GM23338 (cell line): ENCODE measurements around the gene CABCOCO1. TPM values are rescaled to one million over a fixed set of nuclear protein-coding genes. Genes with fewer than 3 reads are reported as not detected.

Experiments used
- ATAC-seq: fragments of 200-7000 bp; cut with Tn5 transposase; 3 replicates; pipeline ENCODE4 v1.9.1; 2020
- DNase-seq: peaks from one replicate; pipeline ENCODE4 v3.0.0-alpha.2; 2015; ENCODE audit warnings: low spot score
- H2AFZ ChIP-seq: fragments of 200-600 bp; sonication (generic); 2 replicates; pipeline ENCODE4 v1.8.0; 2016; ENCODE audit warnings: antibody characterized with exemption, mild to moderate bottlenecking, moderate library complexity
- H3F3A ChIP-seq: fragments of 200-600 bp; sonication (generic); replicated peaks from 2 replicates; pipeline ENCODE4 v1.8.0; 2017; ENCODE audit warnings: antibody characterized with exemption, mixed run types, low read depth
- H3K27ac ChIP-seq: fragments of 200-600 bp; sonication (generic); 2 replicates; pipeline ENCODE4 v1.6.1; 2016; ENCODE audit warnings: low read depth
- H3K27me3 ChIP-seq: fragments of 200-600 bp; sonication (generic); 2 replicates; pipeline ENCODE4 v1.8.0; 2016; ENCODE audit warnings: mild to moderate bottlenecking, mixed run types, moderate library complexity; ENCODE audit not compliant: insufficient read depth
- H3K36me3 ChIP-seq: fragments of 200-600 bp; sonication (generic); 2 replicates; pipeline ENCODE4 v1.8.0; 2016; ENCODE audit warnings: mild to moderate bottlenecking; ENCODE audit not compliant: insufficient read depth
- H3K4me1 ChIP-seq: fragments of 200-600 bp; sonication (generic); 2 replicates; pipeline ENCODE4 v1.8.0; 2016; ENCODE audit warnings: mild to moderate bottlenecking, moderate library complexity; ENCODE audit not compliant: insufficient read depth
- H3K4me2 ChIP-seq: fragments of 200-600 bp; sonication (generic); 2 replicates; pipeline ENCODE4 v1.7.1; 2017; ENCODE audit warnings: mixed run types
- H3K4me3 ChIP-seq: fragments of 200-600 bp; sonication (generic); 2 replicates; pipeline ENCODE4 v1.6.1; 2016; ENCODE audit warnings: mixed run types
- H3K79me2 ChIP-seq: fragments of 200-600 bp; sonication (generic); replicated peaks from 2 replicates; pipeline ENCODE4 v1.8.0; 2017; ENCODE audit warnings: mild to moderate bottlenecking; ENCODE audit not compliant: insufficient read depth
- H3K9me2 ChIP-seq: fragments of 200-600 bp; sonication (generic); 2 replicates; pipeline ENCODE4 v1.8.0; 2017; ENCODE audit not compliant: insufficient read depth
- H4K20me1 ChIP-seq: fragments of 200-600 bp; sonication (generic); replicated peaks from 2 replicates; pipeline ENCODE4 v1.8.0; 2017; ENCODE audit warnings: mild to moderate bottlenecking; ENCODE audit not compliant: insufficient read depth
- H3K27ac Mint-ChIP-seq: 2 replicates; pipeline ENCODE4 v1.8.0; 2020; ENCODE audit warnings: inconsistent platforms, mild to moderate bottlenecking, moderate library complexity, mixed read lengths
- H3K27me3 Mint-ChIP-seq: 3 replicates; pipeline ENCODE4 v1.8.0; 2022; ENCODE audit warnings: low read depth, mild to moderate bottlenecking, moderate library complexity, mixed read lengths, inconsistent platforms; ENCODE audit not compliant: insufficient read depth, poor library complexity
- H3K36me3 Mint-ChIP-seq: 3 replicates; pipeline ENCODE4 v1.8.0; 2021; ENCODE audit warnings: low read depth, mild to moderate bottlenecking, inconsistent platforms, moderate library complexity, mixed read lengths
- H3K4me1 Mint-ChIP-seq: 3 replicates; pipeline ENCODE4 v1.8.0; 2020; ENCODE audit warnings: mild to moderate bottlenecking, inconsistent platforms, mixed read lengths
- H3K4me3 Mint-ChIP-seq: 3 replicates; pipeline ENCODE4 v1.8.0; 2021; ENCODE audit warnings: moderate library complexity, mild to moderate bottlenecking, inconsistent platforms, mixed read lengths
- H3K9me3 Mint-ChIP-seq: 3 replicates; pipeline ENCODE4 v1.8.0; 2020; ENCODE audit warnings: moderate library complexity, mild to moderate bottlenecking, inconsistent platforms, mixed read lengths
- CREB1 ChIP-seq: fragments of 250-450 bp; sonication (Bioruptor Pico); IDR thresholded peaks from 2 replicates; pipeline ENCODE4 v1.5.0; 2020; ENCODE audit warnings: low read depth, mild to moderate bottlenecking, moderate library complexity
- EZH2 ChIP-seq: fragments of 200-600 bp; sonication (generic); IDR thresholded peaks from one replicate; pipeline ENCODE4 v1.8.0; 2017; ENCODE audit warnings: antibody characterized with exemption, mild to moderate bottlenecking, low read depth; ENCODE audit not compliant: unreplicated experiment
- EZH2phosphoT487 ChIP-seq: fragments of 200-600 bp; sonication (generic); IDR thresholded peaks from one replicate; pipeline ENCODE4 v1.8.1; 2018; ENCODE audit warnings: antibody characterized with exemption; ENCODE audit not compliant: unreplicated experiment
- JUNB ChIP-seq: IDR thresholded peaks from one replicate; pipeline ENCODE4 v1.6.1; 2016; ENCODE audit warnings: antibody characterized with exemption; ENCODE audit not compliant: unreplicated experiment
- NANOG ChIP-seq: IDR thresholded peaks from 2 replicates; pipeline ENCODE4 v1.6.1; 2016; ENCODE audit warnings: antibody characterized with exemption, borderline replicate concordance
- POLR2AphosphoS5 ChIP-seq: IDR thresholded peaks from 2 replicates; pipeline ENCODE4 v1.6.1; 2016; ENCODE audit warnings: antibody characterized with exemption, low read depth
- STAT1 ChIP-seq: IDR thresholded peaks from one replicate; pipeline ENCODE4 v1.6.1; 2016; ENCODE audit warnings: antibody characterized with exemption; ENCODE audit not compliant: unreplicated experiment
- ZNF114 ChIP-seq: fragments of 250-450 bp; sonication (Bioruptor Pico); IDR thresholded peaks from 2 replicates; pipeline ENCODE4 v1.5.0; 2020; ENCODE audit warnings: mild to moderate bottlenecking, moderate library complexity
- ZNF331 ChIP-seq: fragments of 250-450 bp; sonication (Bioruptor Pico); IDR thresholded peaks from 2 replicates; pipeline ENCODE4 v1.5.0; 2020; ENCODE audit warnings: low read depth, mild to moderate bottlenecking, moderate library complexity
- polyA plus RNA-seq: library from polyadenylated mRNA; unstranded; fragments of >200 nt; fragmentation: Nextera tagmentation; extraction: Ambion mirVana; gene quantifications from 2 replicates; pipeline ENCODE4 v1.2.1, GENCODE V29; 2016
- total RNA-seq: library from RNA; depleted of rRNA; stranded (reverse); fragments of >200 nt; shearing (Covaris generic); gene quantifications from 2 replicates; pipeline ENCODE4 v1.2.3, GENCODE V29; 2014
- TF ChIP-seq, protein P1 (sequence below), 2 experiments: fragments of 200-600 bp in 1 of 2; sonication (generic) in 1 of 2; conservative IDR thresholded peaks; 2 replicates each; pipeline versions ENCODE4 v1.5.1 to v1.6.1; 2016 to 2017; ENCODE audit warnings: antibody characterized with exemption in 2 of 2, low read depth in 2 of 2, mild to moderate bottlenecking in 2 of 2, moderate library complexity in 1 of 2
- TF ChIP-seq, protein P2 (sequence below): IDR thresholded peaks from 2 replicates; pipeline ENCODE4 v1.6.1; 2016; ENCODE audit warnings: antibody characterized with exemption
- TF ChIP-seq, protein P3 (sequence below): fragments of 250-450 bp; sonication (Bioruptor Pico); IDR thresholded peaks from 2 replicates; pipeline ENCODE4 v1.5.0; 2020; ENCODE audit warnings: mild to moderate bottlenecking, moderate library complexity

Gene CABCOCO1
- total and polyA plus RNA-seq, 2 experiments from 2014 or later, result not detected

DNA sequence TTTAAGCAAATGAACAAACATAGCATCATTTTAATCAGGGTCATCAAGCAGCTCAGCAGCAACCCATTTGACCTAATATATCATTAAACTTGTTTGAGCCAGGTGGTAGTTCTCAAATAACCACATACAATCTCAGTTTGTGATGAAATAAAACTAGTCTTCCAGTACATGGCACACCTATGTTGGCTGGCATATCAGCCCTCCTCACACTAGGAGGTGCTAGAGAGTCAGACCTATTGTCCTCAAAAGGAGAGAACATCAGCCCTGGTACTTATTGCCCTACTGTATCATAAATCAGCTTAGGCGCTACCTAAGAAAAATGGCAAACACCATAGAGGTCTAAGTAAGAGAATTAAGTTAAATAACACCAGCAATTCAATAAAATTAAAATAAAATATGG is 81.7 kb downstream of the CABCOCO1 start:
- no peaks in the 10 kb centered on the region for H3K36me3 ChIP-seq
- H3K4me3 Mint-ChIP-seq, result no peak overlapping the region
- no peak overlapping the region for H3K4me2 ChIP-seq
- no peak overlapping the region for H3K27ac ChIP-seq
- no peaks in the 10 kb centered on the region for H3F3A ChIP-seq
- H3K4me1 ChIP-seq, result no peaks in the 10 kb centered on the region
- no peaks in the 10 kb centered on the region for H3K9me3 Mint-ChIP-seq
- no peak overlapping the region for H2AFZ ChIP-seq
- H3K27ac Mint-ChIP-seq, result no peak overlapping the region
- TF ChIP-seq, protein P1, sequence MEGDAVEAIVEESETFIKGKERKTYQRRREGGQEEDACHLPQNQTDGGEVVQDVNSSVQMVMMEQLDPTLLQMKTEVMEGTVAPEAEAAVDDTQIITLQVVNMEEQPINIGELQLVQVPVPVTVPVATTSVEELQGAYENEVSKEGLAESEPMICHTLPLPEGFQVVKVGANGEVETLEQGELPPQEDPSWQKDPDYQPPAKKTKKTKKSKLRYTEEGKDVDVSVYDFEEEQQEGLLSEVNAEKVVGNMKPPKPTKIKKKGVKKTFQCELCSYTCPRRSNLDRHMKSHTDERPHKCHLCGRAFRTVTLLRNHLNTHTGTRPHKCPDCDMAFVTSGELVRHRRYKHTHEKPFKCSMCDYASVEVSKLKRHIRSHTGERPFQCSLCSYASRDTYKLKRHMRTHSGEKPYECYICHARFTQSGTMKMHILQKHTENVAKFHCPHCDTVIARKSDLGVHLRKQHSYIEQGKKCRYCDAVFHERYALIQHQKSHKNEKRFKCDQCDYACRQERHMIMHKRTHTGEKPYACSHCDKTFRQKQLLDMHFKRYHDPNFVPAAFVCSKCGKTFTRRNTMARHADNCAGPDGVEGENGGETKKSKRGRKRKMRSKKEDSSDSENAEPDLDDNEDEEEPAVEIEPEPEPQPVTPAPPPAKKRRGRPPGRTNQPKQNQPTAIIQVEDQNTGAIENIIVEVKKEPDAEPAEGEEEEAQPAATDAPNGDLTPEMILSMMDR (conservative IDR thresholded peaks at IDR 0.05; ENCODE audit: low read depth in 2 of 2), result peak; percentile 72 to 75
- no peak for TF ChIP-seq POLR2AphosphoS5
- H4K20me1 ChIP-seq, result no peaks in the 10 kb centered on the region
- no peaks in the 10 kb centered on the region for H3K79me2 ChIP-seq
- H3K4me1 Mint-ChIP-seq, result peaks cover 8% of the 10 kb centered on the region
- no peaks in the 10 kb centered on the region for H3K36me3 Mint-ChIP-seq
- H3K27me3 ChIP-seq, result no peaks in the 10 kb centered on the region
- peaks cover 2% of the 10 kb centered on the region for H3K27me3 Mint-ChIP-seq
- DNase-seq (peak; percentile 66), ATAC-seq (no peak; the same call in 2 of the 3 replicates)
- H3K9me2 ChIP-seq, result no peaks in the 10 kb centered on the region
- no peak overlapping the region for H3K4me3 ChIP-seq

DNA sequence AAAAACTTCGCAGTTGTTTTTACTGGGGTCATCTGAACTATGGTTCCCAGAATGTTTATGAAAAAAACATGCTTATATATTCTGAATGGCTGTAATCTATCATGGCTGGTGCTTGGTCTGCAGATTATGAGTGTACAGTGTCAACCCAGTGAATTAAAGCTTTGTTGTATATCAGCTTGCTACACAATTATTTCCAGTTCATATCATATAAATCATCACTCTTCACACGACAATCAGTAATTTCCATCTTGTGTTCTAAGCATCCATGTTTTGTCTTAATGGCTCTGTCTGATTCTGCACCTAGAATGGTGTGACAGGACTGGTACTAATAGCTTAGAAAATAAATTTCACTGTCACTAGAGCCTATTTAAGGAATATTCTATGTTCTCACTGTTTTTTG is 83.6 kb downstream of the CABCOCO1 start:
- Histone ChIP-seq H2AFZ (no peak overlapping the region), H3K4me1 (no peaks in the 10 kb centered on the region), H3F3A (no peaks in the 10 kb centered on the region), H3K4me2 (no peak overlapping the region), H3K27ac (no peak overlapping the region), H3K27me3 (no peaks in the 10 kb centered on the region), H3K9me2 (no peaks in the 10 kb centered on the region), H3K4me3 (no peak overlapping the region), H3K36me3 (no peaks in the 10 kb centered on the region), H3K79me2 (no peaks in the 10 kb centered on the region), H4K20me1 (no peaks in the 10 kb centered on the region)
- Mint-ChIP-seq H3K4me1 (peaks cover 11% of the 10 kb centered on the region), H3K9me3 (no peaks in the 10 kb centered on the region), H3K27me3 (peaks cover 2% of the 10 kb centered on the region), H3K36me3 (no peaks in the 10 kb centered on the region), H3K27ac (no peak overlapping the region), H3K4me3 (no peak overlapping the region)
- DNase-seq, result no peak
- no peak for ATAC-seq
- no peak for TF ChIP-seq NANOG
- no peak for TF ChIP-seq ZNF114 (CRISPR knock-in tag)
- TF ChIP-seq, protein P2, sequence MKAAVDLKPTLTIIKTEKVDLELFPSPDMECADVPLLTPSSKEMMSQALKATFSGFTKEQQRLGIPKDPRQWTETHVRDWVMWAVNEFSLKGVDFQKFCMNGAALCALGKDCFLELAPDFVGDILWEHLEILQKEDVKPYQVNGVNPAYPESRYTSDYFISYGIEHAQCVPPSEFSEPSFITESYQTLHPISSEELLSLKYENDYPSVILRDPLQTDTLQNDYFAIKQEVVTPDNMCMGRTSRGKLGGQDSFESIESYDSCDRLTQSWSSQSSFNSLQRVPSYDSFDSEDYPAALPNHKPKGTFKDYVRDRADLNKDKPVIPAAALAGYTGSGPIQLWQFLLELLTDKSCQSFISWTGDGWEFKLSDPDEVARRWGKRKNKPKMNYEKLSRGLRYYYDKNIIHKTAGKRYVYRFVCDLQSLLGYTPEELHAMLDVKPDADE, result no peak
- TF ChIP-seq ZNF331 (CRISPR knock-in tag), result no peak
- no peak for TF ChIP-seq EZH2
- TF ChIP-seq CREB1 (CRISPR knock-in tag), result no peak
- TF ChIP-seq JUNB, result no peak
- no peak for TF ChIP-seq STAT1
- TF ChIP-seq POLR2AphosphoS5, result no peak
- TF ChIP-seq, protein P3, sequence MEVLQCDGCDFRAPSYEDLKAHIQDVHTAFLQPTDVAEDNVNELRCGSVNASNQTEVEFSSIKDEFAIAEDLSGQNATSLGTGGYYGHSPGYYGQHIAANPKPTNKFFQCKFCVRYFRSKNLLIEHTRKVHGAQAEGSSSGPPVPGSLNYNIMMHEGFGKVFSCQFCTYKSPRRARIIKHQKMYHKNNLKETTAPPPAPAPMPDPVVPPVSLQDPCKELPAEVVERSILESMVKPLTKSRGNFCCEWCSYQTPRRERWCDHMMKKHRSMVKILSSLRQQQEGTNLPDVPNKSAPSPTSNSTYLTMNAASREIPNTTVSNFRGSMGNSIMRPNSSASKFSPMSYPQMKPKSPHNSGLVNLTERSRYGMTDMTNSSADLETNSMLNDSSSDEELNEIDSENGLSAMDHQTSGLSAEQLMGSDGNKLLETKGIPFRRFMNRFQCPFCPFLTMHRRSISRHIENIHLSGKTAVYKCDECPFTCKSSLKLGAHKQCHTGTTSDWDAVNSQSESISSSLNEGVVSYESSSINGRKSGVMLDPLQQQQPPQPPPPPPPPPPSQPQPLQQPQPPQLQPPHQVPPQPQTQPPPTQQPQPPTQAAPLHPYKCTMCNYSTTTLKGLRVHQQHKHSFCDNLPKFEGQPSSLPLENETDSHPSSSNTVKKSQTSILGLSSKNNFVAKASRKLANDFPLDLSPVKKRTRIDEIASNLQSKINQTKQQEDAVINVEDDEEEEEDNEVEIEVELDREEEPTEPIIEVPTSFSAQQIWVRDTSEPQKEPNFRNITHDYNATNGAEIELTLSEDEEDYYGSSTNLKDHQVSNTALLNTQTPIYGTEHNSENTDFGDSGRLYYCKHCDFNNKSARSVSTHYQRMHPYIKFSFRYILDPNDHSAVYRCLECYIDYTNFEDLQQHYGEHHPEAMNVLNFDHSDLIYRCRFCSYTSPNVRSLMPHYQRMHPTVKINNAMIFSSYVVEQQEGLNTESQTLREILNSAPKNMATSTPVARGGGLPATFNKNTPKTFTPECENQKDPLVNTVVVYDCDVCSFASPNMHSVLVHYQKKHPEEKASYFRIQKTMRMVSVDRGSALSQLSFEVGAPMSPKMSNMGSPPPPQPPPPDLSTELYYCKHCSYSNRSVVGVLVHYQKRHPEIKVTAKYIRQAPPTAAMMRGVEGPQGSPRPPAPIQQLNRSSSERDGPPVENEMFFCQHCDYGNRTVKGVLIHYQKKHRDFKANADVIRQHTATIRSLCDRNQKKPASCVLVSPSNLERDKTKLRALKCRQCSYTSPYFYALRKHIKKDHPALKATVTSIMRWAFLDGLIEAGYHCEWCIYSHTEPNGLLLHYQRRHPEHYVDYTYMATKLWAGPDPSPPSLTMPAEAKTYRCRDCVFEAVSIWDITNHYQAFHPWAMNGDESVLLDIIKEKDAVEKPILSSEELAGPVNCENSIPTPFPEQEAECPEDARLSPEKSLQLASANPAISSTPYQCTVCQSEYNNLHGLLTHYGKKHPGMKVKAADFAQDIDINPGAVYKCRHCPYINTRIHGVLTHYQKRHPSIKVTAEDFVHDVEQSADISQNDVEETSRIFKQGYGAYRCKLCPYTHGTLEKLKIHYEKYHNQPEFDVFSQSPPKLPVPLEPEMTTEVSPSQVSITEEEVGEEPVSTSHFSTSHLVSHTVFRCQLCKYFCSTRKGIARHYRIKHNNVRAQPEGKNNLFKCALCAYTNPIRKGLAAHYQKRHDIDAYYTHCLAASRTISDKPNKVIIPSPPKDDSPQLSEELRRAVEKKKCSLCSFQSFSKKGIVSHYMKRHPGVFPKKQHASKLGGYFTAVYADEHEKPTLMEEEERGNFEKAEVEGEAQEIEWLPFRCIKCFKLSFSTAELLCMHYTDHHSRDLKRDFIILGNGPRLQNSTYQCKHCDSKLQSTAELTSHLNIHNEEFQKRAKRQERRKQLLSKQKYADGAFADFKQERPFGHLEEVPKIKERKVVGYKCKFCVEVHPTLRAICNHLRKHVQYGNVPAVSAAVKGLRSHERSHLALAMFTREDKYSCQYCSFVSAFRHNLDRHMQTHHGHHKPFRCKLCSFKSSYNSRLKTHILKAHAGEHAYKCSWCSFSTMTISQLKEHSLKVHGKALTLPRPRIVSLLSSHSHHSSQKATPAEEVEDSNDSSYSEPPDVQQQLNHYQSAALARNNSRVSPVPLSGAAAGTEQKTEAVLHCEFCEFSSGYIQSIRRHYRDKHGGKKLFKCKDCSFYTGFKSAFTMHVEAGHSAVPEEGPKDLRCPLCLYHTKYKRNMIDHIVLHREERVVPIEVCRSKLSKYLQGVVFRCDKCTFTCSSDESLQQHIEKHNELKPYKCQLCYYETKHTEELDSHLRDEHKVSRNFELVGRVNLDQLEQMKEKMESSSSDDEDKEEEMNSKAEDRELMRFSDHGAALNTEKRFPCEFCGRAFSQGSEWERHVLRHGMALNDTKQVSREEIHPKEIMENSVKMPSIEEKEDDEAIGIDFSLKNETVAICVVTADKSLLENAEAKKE (CRISPR knock-in tag), result no peak
- TF ChIP-seq EZH2phosphoT487, result no peak
